Heart right ventricle (tissue), 16 donors: ENCODE data around the gene CDK5. TPM values are rescaled to one million over a fixed set of nuclear protein-coding genes. Genes with fewer than 3 reads are reported as not detected.

Experiments
- ATAC-seq, 8 donors: fragments of 200-7000 bp; cut with Tn5 transposase; one replicate each; pipeline ENCODE4 v1.9.1; 2020; ENCODE audit warnings: mild to moderate bottlenecking in 8 of 8, moderate library complexity in 8 of 8, moderate number of reproducible peaks in 1 of 8
- DNase-seq, 2 donors: peaks; one replicate each; pipeline ENCODE4 v3.0.0-alpha.2; 2020
- H3K27ac ChIP-seq, 10 donors: fragments of 200-600 bp; sonication (generic) in 2 of 10; one replicate each; pipeline versions ENCODE4 v1.5.0 to v1.8.0; 2020 to 2022; ENCODE audit warnings: mild to moderate bottlenecking in 3 of 10
- H3K27me3 ChIP-seq, 7 donors: fragments of 200-600 bp; one replicate each; pipeline ENCODE4 v1.8.0; 2021 to 2022; ENCODE audit warnings: mild to moderate bottlenecking in 2 of 7
- H3K36me3 ChIP-seq, 9 donors: fragments of 200-600 bp; sonication (generic) in 1 of 9; one replicate each; pipeline versions ENCODE4 v1.5.0 to v1.8.0; 2020 to 2022; ENCODE audit warnings: mild to moderate bottlenecking in 2 of 9
- H3K4me1 ChIP-seq, 9 donors: fragments of 200-600 bp; sonication (generic) in 1 of 9; one replicate each; pipeline versions ENCODE4 v1.5.0 to v1.8.0; 2020 to 2022; ENCODE audit warnings: mild to moderate bottlenecking in 4 of 9
- H3K4me3 ChIP-seq, 10 donors: fragments of 200-600 bp; sonication (generic) in 2 of 10; one replicate each; pipeline versions ENCODE4 v1.5.0 to v1.8.0; 2020 to 2022; ENCODE audit warnings: mild to moderate bottlenecking in 7 of 10, moderate library complexity in 2 of 10
- H3K9me3 ChIP-seq, 11 donors: fragments of 200-600 bp in 10 of 11; sonication (generic) in 2 of 11; one replicate each; pipeline versions ENCODE4 v1.5.0 to v1.8.0; 2013 to 2022; ENCODE audit warnings: mild to moderate bottlenecking in 2 of 11, control low read depth in 1 of 11, moderate library complexity in 1 of 11
- CTCF ChIP-seq, 9 donors: fragments of 200-600 bp; sonication (generic) in 2 of 9; IDR thresholded peaks; one replicate each; pipeline versions ENCODE4 v1.5.0 to v1.8.0; 2021 to 2022; ENCODE audit warnings: antibody characterized with exemption in 9 of 9, mild to moderate bottlenecking in 5 of 9, moderate library complexity in 1 of 9
- WGBS, 2 donors: extraction: QIAGEN DNeasy Blood & Tissue Kit; methylation state at CpG; one replicate each; pipeline ENCODE4 v1.1.7; 2013; ENCODE audit warnings: inconsistent platforms in 1 of 2; 5-methylcytosine and 5-hydroxymethylcytosine counted together
- intact Hi-C, 10 donors: fragments of 100-400 bp; cut with DNase I; formaldehyde crosslinking; loops; one replicate each; pipeline versions ENCODE4 v1.11.1 to v1.14.2; 2022
- polyA plus RNA-seq, 2 donors: library from polyadenylated mRNA; stranded (reverse); fragments of 200-250 nt; gene quantifications; one replicate each; pipeline ENCODE4 v1.2.3, GENCODE V29; 2013
- total RNA-seq, 10 donors: library from RNA; stranded (reverse); fragmentation: NEBNext Ultra II Directional in 3 of 10; extraction: Animal tissue kit (Norgen Biotek cat#: 25700) in 3 of 10; gene quantifications; one replicate each; pipeline versions ENCODE4 v1.2.1 to v1.2.4, GENCODE V29; 2021 to 2023
- donor health status: Arrhythmogenic right ventricular cardiomyopathy.
- donor health status: ischemic (EF 13 %, LVEDD 7.1; RV severe dilation, severe dysfunction).
- donor health status: healthy with polysubstance abuse.
- donor health status: DM: no; HTN: yes; CAD: no.
- donor health status: DM: no; HTN: no; CAD: no.
- donor health status: ischemic (EF 25% LVEDD 6.9; RV normal size, moderate dysfunction).
- donor health status: ischemic (EF 25% LVEDD 5.7; RV mildly dilated, moderate dysfunction).
- donor health status: healthy.
- donor health status: DM: yes; HTN: yes; CAD: no.
- donor health status: Ischemic cardiomyopathy.
- donor health status: ischemic (EF 35%, LVEDD 5.7; RV mildly dilated, moderate dysfunction).
- donor health status: nonischemic (EF 11% LVEDD 7.7; RV severe dilation, severe dysfunction).
- donor health status: DM: yes; HTN: yes; CAD: no.
- donor health status: PGD.
- donor health status: ischemic (EF 29% LVEDD 5.4; RV normal size, mild dysfunction).
- donor health status: nonischemic (EF 23%, LVEDD 6.1; RV moderate dilation, normal function).

Gene CDK5
- total and polyA plus RNA-seq, 12 donors, result 5.0 to 11.3 (median 7.6) TPM

GRCh38 chr7:151005566-151005965 lies 52.1 kb downstream of the CDK5 start:
- Histone ChIP-seq H3K36me3 (peaks cover 0 to 58% (median 0%) of the 10 kb centered on the region in 9 donors), H3K4me1 (peaks cover 10 to 49% (median 36%) of the 10 kb centered on the region in 9 donors), H3K27ac (no peak overlapping the region), H3K9me3 (no peaks in the 10 kb centered on the region), H3K27me3 (peaks cover 0 to 3% (median 0%) of the 10 kb centered on the region in 7 donors), H3K4me3 (no peak overlapping the region)
- intact Hi-C loops, result loop anchor here in 1 of 10 donors (10.0 kb wide), 1 partner anchor 571 kb away; no protein-coding TSS in a partner anchor
- ATAC-seq (no peak), DNase-seq (no peak)
- WGBS, 2 donors, result 80 to 86% methylated on average over 9 of the region's 9 CpGs
- TF ChIP-seq CTCF (IDR thresholded peaks at IDR 0.05), result no peak

Other genes with a start within 250 kb of the CDK5 start
- gene AOC1, start 205.4 kb downstream of the CDK5 start, total RNA-seq, result 1 to 10 TPM in 1 of 10 donors, under 1 TPM in 7, not detected in 2; 0.09 to 1.2 (median 0.37) TPM
- gene AOC1, start 205.4 kb downstream of the CDK5 start, polyA plus RNA-seq, result under 1 TPM in 1 of 2 donors, not detected in 1; 0.04 TPM
- 100 to 1,000 TPM in 1 of 10 donors, 10 to 100 TPM in 9; 63.2 to 126 (median 78.4) TPM for gene KCNH2, start 79.6 kb downstream of the CDK5 start, total RNA-seq
- gene KCNH2, start 79.6 kb downstream of the CDK5 start, polyA plus RNA-seq, result 10 to 100 TPM; 50.2 to 99.9 TPM
- 10 to 100 TPM in 9 of 10 donors, 1 to 10 TPM in 1; 10.0 to 53.3 (median 13.3) TPM for gene NOS3, start 66.9 kb downstream of the CDK5 start, total RNA-seq
- 10 to 100 TPM; 11.1 to 25.5 TPM for gene NOS3, start 66.9 kb downstream of the CDK5 start, polyA plus RNA-seq
- gene ATG9B, start 33.4 kb downstream of the CDK5 start, total RNA-seq, result under 1 TPM in 3 of 10 donors, not detected in 7; 0.09 to 0.39 (median 0.10) TPM
- under 1 TPM; 0.45 to 0.59 TPM for gene ATG9B, start 33.4 kb downstream of the CDK5 start, polyA plus RNA-seq
- 10 to 100 TPM; 20.9 to 32.4 (median 24.6) TPM for gene ABCB8, start 29.4 kb downstream of the CDK5 start, total RNA-seq
- gene ABCB8, start 29.4 kb downstream of the CDK5 start, polyA plus RNA-seq, result 10 to 100 TPM; 16.7 to 42.2 TPM
- 10 to 100 TPM in 1 of 10 donors, 1 to 10 TPM in 9; 3.2 to 12.5 (median 5.6) TPM for gene ASIC3, start 9.4 kb downstream of the CDK5 start, total RNA-seq
- gene ASIC3, start 9.4 kb downstream of the CDK5 start, polyA plus RNA-seq, result 10 to 100 TPM in 1 of 2 donors, 1 to 10 TPM in 1; 3.7 to 38.8 TPM
- gene SLC4A2, start 1.7 kb upstream of the CDK5 start, total RNA-seq, result 10 to 100 TPM; 36.0 to 80.5 (median 47.6) TPM
- gene SLC4A2, start 1.7 kb upstream of the CDK5 start, polyA plus RNA-seq, result 100 to 1,000 TPM; 101 to 109 TPM
- gene FASTK, start 22.9 kb upstream of the CDK5 start, total RNA-seq, result 100 to 1,000 TPM in 1 of 10 donors, 10 to 100 TPM in 9; 65.0 to 107 (median 75.6) TPM
- 100 to 1,000 TPM in 1 of 2 donors, 10 to 100 TPM in 1; 82.7 to 246 TPM for gene FASTK, start 22.9 kb upstream of the CDK5 start, polyA plus RNA-seq
- gene TMUB1, start 25.6 kb upstream of the CDK5 start, total RNA-seq, result 10 to 100 TPM; 18.5 to 40.3 (median 23.4) TPM
- gene TMUB1, start 25.6 kb upstream of the CDK5 start, polyA plus RNA-seq, result 10 to 100 TPM; 79.4 to 88.2 TPM
- 10 to 100 TPM; 40.5 to 93.4 (median 50.3) TPM for gene AGAP3, start 28.6 kb upstream of the CDK5 start, total RNA-seq
- 10 to 100 TPM; 40.2 to 67.5 TPM for gene AGAP3, start 28.6 kb upstream of the CDK5 start, polyA plus RNA-seq
- gene GBX1, start 109.8 kb upstream of the CDK5 start, total RNA-seq, result 1 to 10 TPM in 2 of 10 donors, under 1 TPM in 5, not detected in 3; 0.30 to 2.0 (median 0.93) TPM
- 1 to 10 TPM in 1 of 2 donors, under 1 TPM in 1; 0.04 to 1.0 TPM for gene GBX1, start 109.8 kb upstream of the CDK5 start, polyA plus RNA-seq
- 10 to 100 TPM; 17.5 to 44.6 (median 29.1) TPM for gene ASB10, start 129.4 kb upstream of the CDK5 start, total RNA-seq
- 10 to 100 TPM in 1 of 2 donors, 1 to 10 TPM in 1; 7.2 to 63.4 TPM for gene ASB10, start 129.4 kb upstream of the CDK5 start, polyA plus RNA-seq
- gene H2BK1, start 152.6 kb upstream of the CDK5 start, total RNA-seq, result not detected
- gene H2BK1, start 152.6 kb upstream of the CDK5 start, polyA plus RNA-seq, result not detected
- 10 to 100 TPM; 25.2 to 33.8 (median 29.5) TPM for gene ABCF2, start 169.3 kb upstream of the CDK5 start, total RNA-seq
- gene ABCF2, start 169.3 kb upstream of the CDK5 start, polyA plus RNA-seq, result 10 to 100 TPM; 13.0 to 35.2 TPM
- 10 to 100 TPM; 12.1 to 22.4 (median 17.4) TPM for gene CHPF2, start 174.6 kb upstream of the CDK5 start, total RNA-seq
- 10 to 100 TPM; 19.2 to 20.9 TPM for gene CHPF2, start 174.6 kb upstream of the CDK5 start, polyA plus RNA-seq
- 100 to 1,000 TPM in 5 of 10 donors, 10 to 100 TPM in 5; 78.0 to 119 (median 97.6) TPM for gene SMARCD3, start 190.8 kb upstream of the CDK5 start, total RNA-seq
- gene SMARCD3, start 190.8 kb upstream of the CDK5 start, polyA plus RNA-seq, result 100 to 1,000 TPM in 1 of 2 donors, 10 to 100 TPM in 1; 77.7 to 175 TPM